H1 (cell line): Measurements from ENCODE around the gene RPIA. TPM values are rescaled to one million over a fixed set of nuclear protein-coding genes. Genes with fewer than 3 reads are reported as not detected.

Experiments used
- CTCF ChIA-PET: fragments of 300-600 bp; sonication (Branson Sonifier 250); formaldehyde crosslinking; loops from one replicate; lab custom pipeline; 2021; ENCODE audit not compliant: partially characterized antibody; lab: Charles Lee
- POLR2A ChIA-PET: fragments of 300-600 bp; sonication (Branson Sonifier 250); formaldehyde crosslinking; loops from one replicate; lab custom pipeline; 2021; ENCODE audit warnings: inconsistent platforms; ENCODE audit not compliant: partially characterized antibody; lab: Charles Lee
- DNase-seq, 2 experiments: peaks; one replicate each; pipeline versions ENCODE4 v3.0.0 to v3.0.0-alpha.2; 2010 to 2022; ENCODE audit warnings: low spot score in 2 of 2, low read depth in 1 of 2, mixed read lengths in 1 of 2
- FAIRE-seq: peaks from 2 replicates; lab custom pipeline; 2011; peaks lifted over from hg19 to GRCh38; lab: Jason Lieb, UNC
- H2AFZ ChIP-seq: 2 replicates; pipeline ENCODE4 v1.8.1; 2012; ENCODE audit warnings: low read length, inconsistent platforms
- H2AK5ac ChIP-seq: 2 replicates; pipeline ENCODE4 v1.6.1; 2013; ENCODE audit warnings: low read depth, low read length
- H2BK120ac ChIP-seq: replicated peaks from 2 replicates; pipeline ENCODE3; 2013; ENCODE audit warnings: low read depth, low read length, inconsistent platforms
- H2BK12ac ChIP-seq: 2 replicates; pipeline ENCODE4 v1.6.1; 2013; ENCODE audit warnings: low read depth, low read length
- H2BK15ac ChIP-seq: 2 replicates; pipeline ENCODE4 v1.6.1; 2013; ENCODE audit warnings: low read length
- H2BK20ac ChIP-seq: 2 replicates; pipeline ENCODE4 v1.6.1; 2013; ENCODE audit warnings: low read length
- H2BK5ac ChIP-seq: 2 replicates; pipeline ENCODE4 v1.6.1; 2013; ENCODE audit warnings: low read depth, low read length
- H3K14ac ChIP-seq: 2 replicates; pipeline ENCODE4 v1.6.1; 2013; ENCODE audit warnings: inconsistent platforms; ENCODE audit not compliant: insufficient read length
- H3K18ac ChIP-seq: 2 replicates; pipeline ENCODE4 v1.6.1; 2013; ENCODE audit warnings: low read length; ENCODE audit errors: extremely low read depth
- H3K23ac ChIP-seq: 2 replicates; pipeline ENCODE4 v1.6.1; 2013; ENCODE audit warnings: inconsistent platforms; ENCODE audit not compliant: insufficient read length
- H3K23me2 ChIP-seq: 2 replicates; pipeline ENCODE4 v1.6.1; 2013; ENCODE audit warnings: low read depth, low read length
- H3K27ac ChIP-seq: 2 replicates; pipeline ENCODE4 v1.6.1; 2011; ENCODE audit warnings: low read depth, low read length, inconsistent platforms
- H3K27me3 ChIP-seq, 4 experiments: replicated peaks in 1 of 4; 1 replicate in 1 of 4; 2 replicates in 3 of 4; pipeline versions ENCODE4 v1.6.1 to v1.8.1; 2011 to 2013; ENCODE audit warnings: low read length in 3 of 4, mild to moderate bottlenecking in 3 of 4, inconsistent platforms in 2 of 4, mixed read lengths in 2 of 4, moderate library complexity in 1 of 4; ENCODE audit not compliant: control insufficient read depth in 3 of 4, insufficient read depth in 3 of 4; ENCODE audit errors: extremely low read depth in 1 of 4
- H3K36me3 ChIP-seq, 4 experiments: 2 replicates each; pipeline versions ENCODE4 v1.6.1 to v1.8.1; 2011 to 2013; ENCODE audit warnings: mild to moderate bottlenecking in 4 of 4, low read length in 3 of 4, moderate library complexity in 2 of 4, control low read depth in 1 of 4, inconsistent platforms in 1 of 4; ENCODE audit not compliant: insufficient read depth in 4 of 4, control insufficient read depth in 2 of 4
- H3K4ac ChIP-seq: replicated peaks from 2 replicates; pipeline ENCODE3; 2013; ENCODE audit warnings: low read length, low read depth, mixed read lengths, inconsistent platforms; ENCODE audit not compliant: insufficient read length
- H3K4me1 ChIP-seq, 4 experiments: replicated peaks in 1 of 4; 1 replicate in 1 of 4; 2 replicates in 3 of 4; pipeline versions ENCODE4 v1.6.1 to v1.8.1; 2011 to 2013; ENCODE audit warnings: low read length in 3 of 4, inconsistent platforms in 2 of 4, mixed read lengths in 1 of 4; ENCODE audit not compliant: insufficient read depth in 4 of 4, control insufficient read depth in 3 of 4
- H3K4me2 ChIP-seq, 2 experiments: 2 replicates each; pipeline versions ENCODE4 v1.6.1 to v1.8.1; 2011 to 2013; ENCODE audit warnings: low read depth in 2 of 2, low read length in 2 of 2, control low read depth in 1 of 2, inconsistent platforms in 1 of 2, mild to moderate bottlenecking in 1 of 2; ENCODE audit not compliant: insufficient read depth in 1 of 2
- H3K4me3 ChIP-seq, 4 experiments: fragments of 200-600, 300-600 bp in 1 of 4; sonication (generic), shearing (Covaris generic), sonication (Bioruptor Twin) in 1 of 4; 2 replicates each; pipeline versions ENCODE4 v1.5.1 to v1.8.1; 2011 to 2016; ENCODE audit warnings: low read length in 4 of 4, low read depth in 3 of 4, control low read depth in 2 of 4, inconsistent platforms in 2 of 4, mild to moderate bottlenecking in 2 of 4, mixed read lengths in 1 of 4, moderate library complexity in 1 of 4; ENCODE audit not compliant: insufficient read depth in 2 of 4; ENCODE audit errors: extremely low read depth in 1 of 4
- H3K56ac ChIP-seq: replicated peaks from 2 replicates; pipeline ENCODE3; 2013; ENCODE audit warnings: low read depth, mild to moderate bottlenecking, mixed read lengths, low read length, inconsistent platforms; ENCODE audit not compliant: insufficient read length
- H3K79me1 ChIP-seq: 2 replicates; pipeline ENCODE4 v1.6.1; 2013; ENCODE audit warnings: low read depth, low read length, control low read depth
- H3K79me2 ChIP-seq, 2 experiments: 2 replicates each; pipeline versions ENCODE4 v1.6.1 to v1.8.1; 2012 to 2013; ENCODE audit warnings: low read length in 2 of 2, mild to moderate bottlenecking in 2 of 2, inconsistent platforms in 1 of 2; ENCODE audit not compliant: insufficient read depth in 2 of 2, control insufficient read depth in 1 of 2
- H3K9ac ChIP-seq, 4 experiments: replicated peaks in 1 of 4; 1 replicate in 1 of 4; 2 replicates in 3 of 4; pipeline versions ENCODE4 v1.6.1 to v1.8.1; 2011 to 2013; ENCODE audit warnings: low read depth in 3 of 4, low read length in 3 of 4, control low read depth in 2 of 4, mild to moderate bottlenecking in 2 of 4, moderate library complexity in 2 of 4, inconsistent platforms in 1 of 4; ENCODE audit errors: extremely low read depth in 1 of 4
- H3K9me3 ChIP-seq, 2 experiments: 2 replicates each; pipeline versions ENCODE4 v1.6.1 to v1.8.1; 2012 to 2013; ENCODE audit warnings: mild to moderate bottlenecking in 2 of 2, moderate library complexity in 2 of 2, control low read depth in 1 of 2, inconsistent platforms in 1 of 2, low read depth in 1 of 2, low read length in 1 of 2, mixed read lengths in 1 of 2; ENCODE audit not compliant: insufficient read depth in 2 of 2
- H4K20me1 ChIP-seq, 2 experiments: replicated peaks in 1 of 2; 2 replicates each; pipeline versions ENCODE3 to v1.8.1; 2011 to 2013; ENCODE audit warnings: inconsistent platforms in 2 of 2, low read length in 2 of 2, mild to moderate bottlenecking in 1 of 2; ENCODE audit not compliant: insufficient read depth in 2 of 2, control insufficient read depth in 1 of 2
- H4K5ac ChIP-seq: 2 replicates; pipeline ENCODE4 v1.6.1; 2013; ENCODE audit warnings: low read length, low read depth, mixed read lengths, inconsistent platforms; ENCODE audit not compliant: insufficient read length
- H4K8ac ChIP-seq: 2 replicates; pipeline ENCODE4 v1.8.0; 2013; ENCODE audit warnings: mild to moderate bottlenecking, moderate library complexity, low read length, inconsistent platforms; ENCODE audit not compliant: insufficient read depth; ENCODE audit errors: extremely low read depth
- H4K91ac ChIP-seq: replicated peaks from 2 replicates; pipeline ENCODE3; 2013; ENCODE audit warnings: low read length, mixed read lengths, inconsistent platforms; ENCODE audit not compliant: insufficient read length
- EZH2 ChIP-seq: fragments of 200-600 bp; sonication (generic); IDR thresholded peaks from 2 replicates; pipeline ENCODE4 v1.7.1; 2012; ENCODE audit warnings: low read depth, mild to moderate bottlenecking, moderate library complexity, low read length, inconsistent platforms; ENCODE audit not compliant: severe bottlenecking
- WGBS, 2 experiments: shearing (Covaris generic) in 1 of 2; methylation state at CpG; one replicate each; pipeline versions ENCODE4 v1.1.6 to v1.1.7; 2013 to 2015; ENCODE audit warnings: low lambda C conversion rate in 2 of 2, mixed read lengths in 2 of 2, inconsistent platforms in 1 of 2, low coverage in 1 of 2, missing lambda C conversion rate in 1 of 2; ENCODE audit not compliant: insufficient replicate concordance in 2 of 2, insufficient coverage in 1 of 2, insufficient read length in 1 of 2; ENCODE audit errors: extremely low coverage in 1 of 2, missing lambda C conversion rate in 1 of 2; 5-methylcytosine and 5-hydroxymethylcytosine counted together
- polyA plus RNA-seq, 7 experiments: library from polyadenylated mRNA; depleted of rRNA in 3 of 7; stranded (reverse) in 5 of 7; unstranded in 2 of 7; fragments of >200 nt in 5 of 7; fragments of 200-250 nt in 2 of 7; gene quantifications; 1 replicate in 5 of 7; 2 replicates in 1 of 7; 4 replicates in 1 of 7; pipeline versions ENCODE4 v1.2.1 to v1.2.3, GENCODE V29; 2011 to 2013; ENCODE audit warnings: missing spikeins in 2 of 7, mixed read lengths in 2 of 7
- total RNA-seq: library from RNA; stranded (reverse); fragmentation: NEBNext Ultra II Directional; extraction: Animal tissue kit (Norgen Biotek cat#: 25700); gene quantifications from 2 replicates; pipeline ENCODE4 v1.2.1, GENCODE V29; 2021

The RPIA gene
- total and polyA plus RNA-seq, 2 of the 8 experiments (the other 6 are each of a cell fraction or from before 2014, with no cell fraction given), result 13.1 to 24.0 TPM

- Histone ChIP-seq H4K8ac (no peak overlapping the region), H3K18ac (no peak overlapping the region), H3K9ac (no peak overlapping the region), H3K23me2 (no peaks in the 10 kb centered on the region), H4K20me1 (peaks cover 0 to 2% of the 10 kb centered on the region in 2 experiments), H3K9me3 (0 out of 4 replicates have a peak, but pooled peaks cover 0 to 6% of the 10 kb centered on the region in 2 experiments), H2BK5ac (no peak overlapping the region), H2BK20ac (no peak overlapping the region), H3K4me1 (no peaks in the 10 kb centered on the region; a peak in 2 of 7 replicates), H3K27ac (no peak overlapping the region), H3K56ac (no peak overlapping the region), H2BK15ac (no peak overlapping the region), H3K23ac (no peak overlapping the region), H4K5ac (no peak overlapping the region), H3K4ac (no peak overlapping the region), H3K27me3 (no peaks in the 10 kb centered on the region), H2AK5ac (no peak overlapping the region), H3K79me2 (peaks cover 0 to 8% of the 10 kb centered on the region in 2 experiments; a peak in 1 of 4 replicates), H3K4me3 (no peak overlapping the region), H2BK120ac (no peak overlapping the region), H3K79me1 (peaks cover 3% of the 10 kb centered on the region; the same call in 1 of the 2 replicates), H4K91ac (no peak overlapping the region), H2AFZ (no peak overlapping the region), H3K36me3 (peaks cover 7 to 23% (median 15%) of the 10 kb centered on the region in 4 experiments), H3K14ac (no peak overlapping the region), H2BK12ac (no peak overlapping the region), H3K4me2 (no peak overlapping the region)
- TF ChIP-seq EZH2, result no peak
- CTCF ChIA-PET, result interaction anchor here (1.0 to 1.3 kb wide), 3 partner anchors 15 to 181 kb away, joined by 3 read pairs; no protein-coding TSS in a partner anchor
- no peak for DNase-seq
- 87% methylated on average over 3 of the region's 3 CpGs; no CpG with 5 or more reads in 1 of the 2 experiments for WGBS, 2 experiments
- POLR2A ChIA-PET, result interaction anchor here (1.0 kb wide), 1 partner anchor 9 kb away, joined by 3 read pairs; no protein-coding TSS in a partner anchor
- FAIRE-seq, result no peak
These were observed 46.8 kb downstream of the RPIA start for GRCh38 chr2:88738271-88738670.
